Measurements from ENCODE around the gene A3GALT2. TPM values are rescaled to one million over a fixed set of nuclear protein-coding genes. Genes with fewer than 3 reads are reported as not detected.

Gene A3GALT2
- total and polyA plus RNA-seq, 9 of the 15 experiments (the other 6 are each of a cell fraction or from before 2014, with no cell fraction given), result not detected

GRCh38 chr1:33271666-33272505 lies 49.0 kb downstream of the A3GALT2 start (continued):
- TF ChIP-seq, protein P1, sequence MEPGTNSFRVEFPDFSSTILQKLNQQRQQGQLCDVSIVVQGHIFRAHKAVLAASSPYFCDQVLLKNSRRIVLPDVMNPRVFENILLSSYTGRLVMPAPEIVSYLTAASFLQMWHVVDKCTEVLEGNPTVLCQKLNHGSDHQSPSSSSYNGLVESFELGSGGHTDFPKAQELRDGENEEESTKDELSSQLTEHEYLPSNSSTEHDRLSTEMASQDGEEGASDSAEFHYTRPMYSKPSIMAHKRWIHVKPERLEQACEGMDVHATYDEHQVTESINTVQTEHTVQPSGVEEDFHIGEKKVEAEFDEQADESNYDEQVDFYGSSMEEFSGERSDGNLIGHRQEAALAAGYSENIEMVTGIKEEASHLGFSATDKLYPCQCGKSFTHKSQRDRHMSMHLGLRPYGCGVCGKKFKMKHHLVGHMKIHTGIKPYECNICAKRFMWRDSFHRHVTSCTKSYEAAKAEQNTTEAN (CRISPR knock-in tag; IDR thresholded peaks at IDR 0.05), result no peak

- TF ChIP-seq HCFC1 (IDR thresholded peaks at IDR 0.05; ENCODE audit: low read depth, low read length), result no peak
- Histone ChIP-seq H4K20me1 (replicated peaks; ENCODE audit: control insufficient read depth, insufficient read depth, low read length) (peaks cover 14% of the 10 kb centered on the region; the same call in 1 of the 2 replicates), H3K9ac (ENCODE audit: insufficient read depth in 1 of 2, low read depth in 2 of 2, low read length in 2 of 2) (0 out of 4 replicates have a peak overlapping the region, but pooled peaks of 1 of the 2 experiments have one; percentile 20), H3K79me2 (ENCODE audit: control insufficient read depth, insufficient read depth, low read length) (no peaks in the 10 kb centered on the region), H3K9me3 (replicated peaks; ENCODE audit: control insufficient read depth, insufficient read depth, low read depth, low read length) (no peaks in the 10 kb centered on the region), H3K4me3 (no peak overlapping the region), H2AFZ (ENCODE audit: low read depth, low read length) (no peak overlapping the region), H3K27me3 (ENCODE audit: control insufficient read depth in 2 of 2, insufficient read depth in 2 of 2, low read length in 2 of 2) (peaks cover 0 to 39% of the 10 kb centered on the region in 2 experiments; a peak in 4 of 5 replicates), H3K4me1 (replicated peaks in 1 of 2; ENCODE audit: control insufficient read depth in 2 of 2, insufficient read depth in 2 of 2, low read length in 2 of 2) (peaks cover 3 to 6% of the 10 kb centered on the region in 2 experiments; a peak in 4 of 5 replicates), H3K36me3 (ENCODE audit: control insufficient read depth, insufficient read depth, low read length) (no peaks in the 10 kb centered on the region), H3K27ac (ENCODE audit: extremely low read depth, low read depth, low read length) (no peak overlapping the region), H3K9me1 (ENCODE audit: control insufficient read depth, insufficient read depth, low read length) (no peaks in the 10 kb centered on the region), H3K4me2 (ENCODE audit: insufficient read depth, low read length) (no peak overlapping the region)
- BruUV-seq (replicated peaks), result no TSS peak
- ChIA-PET POLR2A (no interaction called here), CTCF (ENCODE audit: low intra/inter-chr PET ratio) (no interaction called here)
- ATAC-seq (no peak), FAIRE-seq (no peak), DNase-seq (ENCODE audit: extremely low read depth in 1 of 4, low spot score in 3 of 4) (no peak)
- WGBS (ENCODE audit: insufficient coverage, low coverage, missing lambda C conversion rate), result 3% methylated on average over 7 of the region's 7 CpGs
- intact Hi-C loops (cut with micrococcal nuclease) (no loop called here), in situ Hi-C loops (cut with MboI) (no loop called here)
Measured at GRCh38 chr1:33270808-33271465, 50.0 kb downstream of the A3GALT2 start.
